K562 (cell line): ENCODE results near the gene FRMD1. TPM values are rescaled to one million over a fixed set of nuclear protein-coding genes. Genes with fewer than 3 reads are reported as not detected.

ENCODE experiments used
- ATAC-seq: fragments of 200-7000 bp; cut with Tn5 transposase; 3 replicates; pipeline ENCODE4 v1.9.1; 2020; ENCODE audit warnings: moderate library complexity
- BruUV-seq: library from RNA; stranded (reverse); fragments of 400-500 nt; replicated peaks from 2 replicates; lab custom pipeline; 2021; lab: Mats Ljungman, UMichigan
- CTCF ChIA-PET: fragments of 300-600 bp; formaldehyde crosslinking; extraction: SDS; loops from one replicate; lab custom pipeline; 2021; ENCODE audit warnings: low intra/inter-chr PET ratio; lab: Yijun Ruan, JAX
- POLR2A ChIA-PET: fragments of 300-600, 350-650 bp; sonication (Branson Sonifier 250); formaldehyde crosslinking; extraction: SDS; loops from one replicate; lab custom pipeline; 2021; ENCODE audit warnings: antibody characterized with exemption, inconsistent platforms; lab: Yijun Ruan, JAX
- DNase-seq, 4 experiments: peaks; one replicate each; pipeline versions ENCODE4 v3.0.0 to v3.0.0-alpha.2; 2011 to 2018; ENCODE audit warnings: low spot score in 3 of 4, mixed read lengths in 3 of 4; ENCODE audit errors: extremely low read depth in 1 of 4
- FAIRE-seq: peaks from 2 replicates; lab custom pipeline; 2011; peaks lifted over from hg19 to GRCh38; lab: Jason Lieb, UNC
- H2AFZ ChIP-seq: 2 replicates; pipeline ENCODE4 v1.6.0; 2011; ENCODE audit warnings: low read depth, low read length, control low read depth, inconsistent platforms
- H3K27ac ChIP-seq: fragments of 200-600 bp; 3 replicates; pipeline ENCODE4 v1.8.0; 2011; ENCODE audit warnings: low read depth, mild to moderate bottlenecking, control low read depth, inconsistent platforms, low read length, moderate library complexity, mixed read lengths; ENCODE audit errors: extremely low read depth
- H3K27me3 ChIP-seq, 2 experiments: fragments of 300-600 bp in 1 of 2; 2 replicates in 1 of 2; 3 replicates in 1 of 2; pipeline versions ENCODE4 v1.6.0 to v1.8.0; 2011; ENCODE audit warnings: inconsistent platforms in 2 of 2, low read length in 2 of 2, mild to moderate bottlenecking in 1 of 2, mixed read lengths in 1 of 2, moderate library complexity in 1 of 2; ENCODE audit not compliant: control insufficient read depth in 2 of 2, insufficient read depth in 2 of 2
- H3K36me3 ChIP-seq: fragments of 300-600 bp; 3 replicates; pipeline ENCODE4 v1.8.0; 2011; ENCODE audit warnings: mild to moderate bottlenecking, low read length, inconsistent platforms; ENCODE audit not compliant: control insufficient read depth, insufficient read depth
- H3K4me1 ChIP-seq, 2 experiments: fragments of 200-600 bp in 1 of 2; replicated peaks in 1 of 2; 2 replicates in 1 of 2; 3 replicates in 1 of 2; pipeline versions ENCODE4 v1.5.1 to v1.8.0; 2011; ENCODE audit warnings: inconsistent platforms in 2 of 2, low read length in 2 of 2, mild to moderate bottlenecking in 1 of 2, mixed read lengths in 1 of 2, moderate library complexity in 1 of 2; ENCODE audit not compliant: control insufficient read depth in 2 of 2, insufficient read depth in 2 of 2
- H3K4me2 ChIP-seq: 2 replicates; pipeline ENCODE4 v1.6.1; 2011; ENCODE audit warnings: low read length, control low read depth, inconsistent platforms, mixed read lengths; ENCODE audit not compliant: insufficient read depth
- H3K4me3 ChIP-seq: fragments of 200-600 bp; sonication (generic), shearing (Covaris generic); 2 replicates; pipeline ENCODE4 v1.5.1; 2016; ENCODE audit warnings: control low read depth, inconsistent platforms
- H3K79me2 ChIP-seq: fragments of 200-600 bp; 3 replicates; pipeline ENCODE4 v1.8.0; 2011; ENCODE audit warnings: low read length, inconsistent platforms; ENCODE audit not compliant: control insufficient read depth, insufficient read depth
- H3K9ac ChIP-seq, 2 experiments: 2 replicates each; pipeline versions ENCODE4 v1.6.0 to v1.6.1; 2011; ENCODE audit warnings: low read depth in 2 of 2, low read length in 2 of 2, control low read depth in 1 of 2, inconsistent platforms in 1 of 2, mild to moderate bottlenecking in 1 of 2, mixed read lengths in 1 of 2; ENCODE audit not compliant: insufficient read depth in 1 of 2
- H3K9me1 ChIP-seq: one replicate; pipeline ENCODE4 v1.6.0; 2011; ENCODE audit warnings: inconsistent platforms, mild to moderate bottlenecking, low read length, moderate library complexity; ENCODE audit not compliant: control insufficient read depth, insufficient read depth
- H3K9me3 ChIP-seq: replicated peaks from 2 replicates; pipeline ENCODE4 v1.5.1; 2011; ENCODE audit warnings: low read depth, low read length, inconsistent platforms; ENCODE audit not compliant: control insufficient read depth, insufficient read depth
- H4K20me1 ChIP-seq: replicated peaks from 2 replicates; pipeline ENCODE4 v1.6.1; 2011; ENCODE audit warnings: low read length, inconsistent platforms, mixed read lengths; ENCODE audit not compliant: control insufficient read depth, insufficient read depth
- HNRNPL ChIP-seq: fragments of 200-400 bp; formaldehyde crosslinking; IDR thresholded peaks from 2 replicates; pipeline ENCODE4 v1.6.1; 2017; ENCODE audit warnings: low read depth, mild to moderate bottlenecking, low read length
- KLF1 ChIP-seq: fragments of 450-650 bp; IDR thresholded peaks from 2 replicates; pipeline ENCODE4 v1.6.1; 2016; ENCODE audit warnings: missing genetic modification characterization, missing compliant biosample characterization
- POLR2G ChIP-seq: fragments of 200-400 bp; formaldehyde crosslinking; IDR thresholded peaks from 2 replicates; pipeline ENCODE4 v1.6.1; 2017; ENCODE audit warnings: low read depth, mild to moderate bottlenecking, antibody characterized with exemption, low read length, moderate library complexity
- SIX5 ChIP-seq, 2 experiments: IDR thresholded peaks; 2 replicates each; pipeline ENCODE4 v1.6.1; 2011; ENCODE audit warnings: low read length in 2 of 2, borderline replicate concordance in 1 of 2, low read depth in 1 of 2, mild to moderate bottlenecking in 1 of 2, moderate library complexity in 1 of 2; ENCODE audit not compliant: insufficient read depth in 1 of 2
- YBX1 ChIP-seq: fragments of 450-650 bp; IDR thresholded peaks from 2 replicates; pipeline ENCODE4 v1.7.1; 2016; ENCODE audit warnings: mild to moderate bottlenecking
- ZFP30 ChIP-seq: fragments of 250-450 bp; sonication (Bioruptor Pico); IDR thresholded peaks from 2 replicates; pipeline ENCODE4 v1.8.0; 2022; ENCODE audit warnings: moderate library complexity, mild to moderate bottlenecking, inconsistent platforms, borderline replicate concordance
- ZNF699 ChIP-seq: fragments of 250-450 bp; sonication (Bioruptor Pico); IDR thresholded peaks from 2 replicates; pipeline ENCODE4 v1.8.0; 2021; ENCODE audit warnings: mild to moderate bottlenecking, moderate library complexity; ENCODE audit not compliant: insufficient replicate concordance
- WGBS: fragments of 100-300 bp; shearing (Covaris generic); methylation state at CpG from one replicate; pipeline ENCODE4 v1.1.6; 2016; ENCODE audit warnings: low coverage, mixed read lengths; ENCODE audit not compliant: insufficient coverage; ENCODE audit errors: missing lambda C conversion rate; 5-methylcytosine and 5-hydroxymethylcytosine counted together
- in situ Hi-C: fragments of 300-500 bp; cut with MboI; formaldehyde crosslinking; loops from 4 replicates; pipeline ENCODE4 v1.15.0; 2018; ENCODE audit warnings: inconsistent platforms, mixed read lengths
- intact Hi-C: fragments of 100-400 bp; cut with micrococcal nuclease; formaldehyde crosslinking; loops from 2 replicates; pipeline ENCODE4 v1.14.2; 2022
- polyA plus RNA-seq, 8 experiments: library from polyadenylated mRNA; depleted of rRNA in 4 of 8; stranded (reverse) in 5 of 8; unstranded in 3 of 8; fragments of >200 nt; fragmentation: Nextera tagmentation in 2 of 8; fragmentation: Illumina TruSeq in 1 of 8; extraction: Ambion mirVana in 2 of 8; extraction: Trizol in 1 of 8; gene quantifications; 2 replicates each; pipeline versions ENCODE4 v1.2.1 to v1.2.3, GENCODE V29; 2011 to 2014; ENCODE audit warnings: inconsistent platforms in 1 of 8, missing spikeins in 1 of 8
- total RNA-seq, 7 experiments: library from RNA; depleted of rRNA in 6 of 7; stranded (reverse); fragments of >200 nt in 6 of 7; fragmentation: Illumina TruSeq in 2 of 7; extraction: Trizol in 2 of 7; gene quantifications; 2 replicates each; pipeline versions ENCODE4 v1.2.1 to v1.2.3, GENCODE V29; 2011 to 2021; ENCODE audit warnings: low replicate concordance in 1 of 7
- TF ChIP-seq, protein P1 (sequence below): fragments of 450-650 bp; IDR thresholded peaks from 2 replicates; pipeline ENCODE4 v1.6.1; 2016; ENCODE audit warnings: mild to moderate bottlenecking, moderate library complexity
- TF ChIP-seq, protein P2 (sequence below): sonication (generic); formaldehyde crosslinking; IDR thresholded peaks from 2 replicates; pipeline ENCODE4 v1.5.0; 2020; ENCODE audit warnings: missing genetic modification reagents

FRMD1 gene
- total and polyA plus RNA-seq, 9 of the 15 experiments (the other 6 are each of a cell fraction or from before 2014, with no cell fraction given): 0.01 to 0.04 (median 0.01) TPM; not detected in 6

DNA sequence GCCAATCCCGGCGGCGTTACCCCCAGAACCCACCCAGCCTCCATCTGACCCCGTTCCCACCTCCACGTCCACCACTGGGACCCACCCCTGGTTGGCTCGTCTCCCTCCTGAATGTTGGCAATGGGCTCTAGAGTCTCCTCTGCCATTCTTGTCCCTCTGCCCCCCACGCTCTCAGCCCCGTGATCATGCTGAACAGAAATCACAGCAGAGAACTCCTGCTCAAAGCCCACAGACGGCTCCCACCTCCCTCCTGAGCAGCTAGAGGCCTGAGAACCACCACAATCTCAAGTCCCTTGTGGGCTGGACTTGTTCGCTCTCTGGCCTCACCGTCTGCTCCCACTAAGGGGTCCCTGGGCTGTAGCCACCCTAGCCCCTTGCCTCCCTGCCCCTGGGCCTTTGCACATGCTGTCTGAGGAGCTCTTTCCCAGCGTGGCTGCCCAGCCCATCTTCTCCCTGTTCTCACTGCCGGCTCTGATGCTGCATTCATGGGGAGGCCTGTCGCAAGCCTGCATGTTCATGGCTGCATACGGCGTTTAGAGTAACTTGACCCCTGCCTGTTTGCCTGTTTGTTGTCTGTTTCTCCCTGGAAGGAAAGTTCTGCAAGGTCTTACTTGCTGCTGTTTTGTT, 11.2 kb upstream of the FRMD1 start:
- Histone ChIP-seq H3K36me3 (no peaks in the 10 kb centered on the region), H3K27ac (no peak overlapping the region), H3K4me1 (peaks cover 0 to 8% of the 10 kb centered on the region in 2 experiments; a peak in 2 of 5 replicates), H3K9me3 (no peaks in the 10 kb centered on the region), H3K27me3 (peaks cover 65 to 94% of the 10 kb centered on the region in 2 experiments), H3K79me2 (no peaks in the 10 kb centered on the region), H3K9ac (peak overlapping the region in 1 of 2 experiments; percentile 1; a peak in 1 of 4 replicates), H3K9me1 (peaks cover 5% of the 10 kb centered on the region), H4K20me1 (peaks cover 29% of the 10 kb centered on the region), H3K4me2 (no peak overlapping the region), H3K4me3 (no peak overlapping the region), H2AFZ (no peak overlapping the region)
- no TSS peak for BruUV-seq
- ATAC-seq: no peak
- CTCF ChIA-PET: no interaction called here
- DNase-seq: no peak
- POLR2A ChIA-PET: interaction anchor here (0.6 to 0.7 kb wide), 2 partner anchors 16 to 663 kb away, joined by 3 read pairs; no protein-coding TSS in a partner anchor
- intact Hi-C loops (no loop called here), in situ Hi-C loops (no loop called here)
- 2% methylated on average over 16 of the region's 16 CpGs for WGBS
- no peak for FAIRE-seq
- no peak for TF ChIP-seq ZFP30 (CRISPR knock-in tag)
- TF ChIP-seq HNRNPL: no peak
- no peak for TF ChIP-seq YBX1
- no peak for TF ChIP-seq KLF1 (tag)
- TF ChIP-seq POLR2G: no peak
- TF ChIP-seq, protein P1, sequence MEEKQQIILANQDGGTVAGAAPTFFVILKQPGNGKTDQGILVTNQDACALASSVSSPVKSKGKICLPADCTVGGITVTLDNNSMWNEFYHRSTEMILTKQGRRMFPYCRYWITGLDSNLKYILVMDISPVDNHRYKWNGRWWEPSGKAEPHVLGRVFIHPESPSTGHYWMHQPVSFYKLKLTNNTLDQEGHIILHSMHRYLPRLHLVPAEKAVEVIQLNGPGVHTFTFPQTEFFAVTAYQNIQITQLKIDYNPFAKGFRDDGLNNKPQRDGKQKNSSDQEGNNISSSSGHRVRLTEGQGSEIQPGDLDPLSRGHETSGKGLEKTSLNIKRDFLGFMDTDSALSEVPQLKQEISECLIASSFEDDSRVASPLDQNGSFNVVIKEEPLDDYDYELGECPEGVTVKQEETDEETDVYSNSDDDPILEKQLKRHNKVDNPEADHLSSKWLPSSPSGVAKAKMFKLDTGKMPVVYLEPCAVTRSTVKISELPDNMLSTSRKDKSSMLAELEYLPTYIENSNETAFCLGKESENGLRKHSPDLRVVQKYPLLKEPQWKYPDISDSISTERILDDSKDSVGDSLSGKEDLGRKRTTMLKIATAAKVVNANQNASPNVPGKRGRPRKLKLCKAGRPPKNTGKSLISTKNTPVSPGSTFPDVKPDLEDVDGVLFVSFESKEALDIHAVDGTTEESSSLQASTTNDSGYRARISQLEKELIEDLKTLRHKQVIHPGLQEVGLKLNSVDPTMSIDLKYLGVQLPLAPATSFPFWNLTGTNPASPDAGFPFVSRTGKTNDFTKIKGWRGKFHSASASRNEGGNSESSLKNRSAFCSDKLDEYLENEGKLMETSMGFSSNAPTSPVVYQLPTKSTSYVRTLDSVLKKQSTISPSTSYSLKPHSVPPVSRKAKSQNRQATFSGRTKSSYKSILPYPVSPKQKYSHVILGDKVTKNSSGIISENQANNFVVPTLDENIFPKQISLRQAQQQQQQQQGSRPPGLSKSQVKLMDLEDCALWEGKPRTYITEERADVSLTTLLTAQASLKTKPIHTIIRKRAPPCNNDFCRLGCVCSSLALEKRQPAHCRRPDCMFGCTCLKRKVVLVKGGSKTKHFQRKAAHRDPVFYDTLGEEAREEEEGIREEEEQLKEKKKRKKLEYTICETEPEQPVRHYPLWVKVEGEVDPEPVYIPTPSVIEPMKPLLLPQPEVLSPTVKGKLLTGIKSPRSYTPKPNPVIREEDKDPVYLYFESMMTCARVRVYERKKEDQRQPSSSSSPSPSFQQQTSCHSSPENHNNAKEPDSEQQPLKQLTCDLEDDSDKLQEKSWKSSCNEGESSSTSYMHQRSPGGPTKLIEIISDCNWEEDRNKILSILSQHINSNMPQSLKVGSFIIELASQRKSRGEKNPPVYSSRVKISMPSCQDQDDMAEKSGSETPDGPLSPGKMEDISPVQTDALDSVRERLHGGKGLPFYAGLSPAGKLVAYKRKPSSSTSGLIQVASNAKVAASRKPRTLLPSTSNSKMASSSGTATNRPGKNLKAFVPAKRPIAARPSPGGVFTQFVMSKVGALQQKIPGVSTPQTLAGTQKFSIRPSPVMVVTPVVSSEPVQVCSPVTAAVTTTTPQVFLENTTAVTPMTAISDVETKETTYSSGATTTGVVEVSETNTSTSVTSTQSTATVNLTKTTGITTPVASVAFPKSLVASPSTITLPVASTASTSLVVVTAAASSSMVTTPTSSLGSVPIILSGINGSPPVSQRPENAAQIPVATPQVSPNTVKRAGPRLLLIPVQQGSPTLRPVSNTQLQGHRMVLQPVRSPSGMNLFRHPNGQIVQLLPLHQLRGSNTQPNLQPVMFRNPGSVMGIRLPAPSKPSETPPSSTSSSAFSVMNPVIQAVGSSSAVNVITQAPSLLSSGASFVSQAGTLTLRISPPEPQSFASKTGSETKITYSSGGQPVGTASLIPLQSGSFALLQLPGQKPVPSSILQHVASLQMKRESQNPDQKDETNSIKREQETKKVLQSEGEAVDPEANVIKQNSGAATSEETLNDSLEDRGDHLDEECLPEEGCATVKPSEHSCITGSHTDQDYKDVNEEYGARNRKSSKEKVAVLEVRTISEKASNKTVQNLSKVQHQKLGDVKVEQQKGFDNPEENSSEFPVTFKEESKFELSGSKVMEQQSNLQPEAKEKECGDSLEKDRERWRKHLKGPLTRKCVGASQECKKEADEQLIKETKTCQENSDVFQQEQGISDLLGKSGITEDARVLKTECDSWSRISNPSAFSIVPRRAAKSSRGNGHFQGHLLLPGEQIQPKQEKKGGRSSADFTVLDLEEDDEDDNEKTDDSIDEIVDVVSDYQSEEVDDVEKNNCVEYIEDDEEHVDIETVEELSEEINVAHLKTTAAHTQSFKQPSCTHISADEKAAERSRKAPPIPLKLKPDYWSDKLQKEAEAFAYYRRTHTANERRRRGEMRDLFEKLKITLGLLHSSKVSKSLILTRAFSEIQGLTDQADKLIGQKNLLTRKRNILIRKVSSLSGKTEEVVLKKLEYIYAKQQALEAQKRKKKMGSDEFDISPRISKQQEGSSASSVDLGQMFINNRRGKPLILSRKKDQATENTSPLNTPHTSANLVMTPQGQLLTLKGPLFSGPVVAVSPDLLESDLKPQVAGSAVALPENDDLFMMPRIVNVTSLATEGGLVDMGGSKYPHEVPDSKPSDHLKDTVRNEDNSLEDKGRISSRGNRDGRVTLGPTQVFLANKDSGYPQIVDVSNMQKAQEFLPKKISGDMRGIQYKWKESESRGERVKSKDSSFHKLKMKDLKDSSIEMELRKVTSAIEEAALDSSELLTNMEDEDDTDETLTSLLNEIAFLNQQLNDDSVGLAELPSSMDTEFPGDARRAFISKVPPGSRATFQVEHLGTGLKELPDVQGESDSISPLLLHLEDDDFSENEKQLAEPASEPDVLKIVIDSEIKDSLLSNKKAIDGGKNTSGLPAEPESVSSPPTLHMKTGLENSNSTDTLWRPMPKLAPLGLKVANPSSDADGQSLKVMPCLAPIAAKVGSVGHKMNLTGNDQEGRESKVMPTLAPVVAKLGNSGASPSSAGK: no peak
- TF ChIP-seq, protein P2, sequence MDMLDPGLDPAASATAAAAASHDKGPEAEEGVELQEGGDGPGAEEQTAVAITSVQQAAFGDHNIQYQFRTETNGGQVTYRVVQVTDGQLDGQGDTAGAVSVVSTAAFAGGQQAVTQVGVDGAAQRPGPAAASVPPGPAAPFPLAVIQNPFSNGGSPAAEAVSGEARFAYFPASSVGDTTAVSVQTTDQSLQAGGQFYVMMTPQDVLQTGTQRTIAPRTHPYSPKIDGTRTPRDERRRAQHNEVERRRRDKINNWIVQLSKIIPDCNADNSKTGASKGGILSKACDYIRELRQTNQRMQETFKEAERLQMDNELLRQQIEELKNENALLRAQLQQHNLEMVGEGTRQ (CRISPR knock-in tag): no peak
- no peak for TF ChIP-seq ZNF699 (CRISPR knock-in tag)
- no peak for TF ChIP-seq SIX5 (IDR thresholded peaks at IDR 0.05; ENCODE audit: borderline replicate concordance in 1 of 2, insufficient read depth in 1 of 2, low read depth in 1 of 2, low read length in 2 of 2)
